NCI-H510A treated with DMSO at 0.1 percent for 48 hours (cell line): ENCODE data around the gene LRRN2.
"Not testable (repeated sequence)": the region's sequence is repeated elsewhere in the genome, so short reads cannot be mapped to it uniquely, and the experiment has no call there.

Source experiments
- DNase-seq: peaks from one replicate; lab custom pipeline; 2025; lab: John Stamatoyannopoulos, UW

LRRN2 gene

DNA sequence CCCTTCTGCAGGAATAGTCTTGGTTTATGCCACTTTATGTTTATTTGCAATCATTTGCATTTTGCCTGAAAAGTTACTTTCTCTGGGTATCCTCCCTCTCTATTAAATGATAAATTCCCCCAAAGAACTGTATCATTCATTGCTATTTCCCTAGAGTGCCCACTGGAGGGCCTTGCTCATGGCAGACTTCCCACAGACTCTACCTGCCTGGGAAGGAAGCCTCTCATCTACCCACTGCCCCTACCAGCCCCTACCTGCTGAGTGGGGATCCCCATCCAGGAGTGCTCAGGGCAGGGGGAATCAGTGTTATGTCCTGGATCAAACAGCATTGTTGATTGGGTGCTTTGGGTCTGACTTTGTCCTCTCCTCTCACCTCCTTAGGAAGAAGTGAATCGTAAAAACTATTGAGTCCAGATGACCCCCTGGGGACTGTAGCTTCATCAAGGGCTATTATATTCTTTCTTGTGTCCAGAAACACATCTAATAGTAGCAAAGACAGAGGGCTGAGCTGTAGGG lies 6.8 kb upstream of the LRRN2 start:
- DNase-seq: no peak

GRCh38 chr1:204691328-204691730 lies 5.8 kb upstream of the LRRN2 start:
- DNase-seq: not testable (repeated sequence)

- DNase-seq: no peak
Measured at GRCh38 chr1:204688776-204689175, 3.2 kb upstream of the LRRN2 start.

- no peak for DNase-seq
Measured at GRCh38 chr1:204688007-204688406, 2.5 kb upstream of the LRRN2 start.

- DNase-seq: no peak
Measured at GRCh38 chr1:204684571-204685235, 835 bp downstream of the LRRN2 start.

DNA sequence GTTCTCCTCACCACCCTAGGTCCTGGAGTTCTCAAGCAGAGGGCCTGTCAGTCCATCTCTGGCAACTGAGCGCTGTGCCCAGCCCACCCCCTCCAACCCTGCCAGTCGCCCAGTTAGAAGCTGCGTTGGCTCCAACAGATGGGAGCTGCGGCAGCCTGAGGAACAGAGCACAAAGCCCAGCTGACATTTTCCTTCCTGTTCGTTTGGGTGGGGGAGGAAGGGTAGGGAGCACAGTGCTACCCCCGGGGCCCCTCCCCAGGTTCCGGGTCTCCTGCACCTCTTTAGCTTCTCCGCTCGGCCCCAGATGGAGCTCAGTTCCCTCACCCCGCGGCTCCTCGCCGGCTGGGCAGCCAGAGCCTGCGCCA lies 1.4 kb downstream of the LRRN2 start:
- no peak for DNase-seq

- no peak for DNase-seq
Measured at GRCh38 chr1:204683284-204684205, 2.0 kb downstream of the LRRN2 start.

DNA sequence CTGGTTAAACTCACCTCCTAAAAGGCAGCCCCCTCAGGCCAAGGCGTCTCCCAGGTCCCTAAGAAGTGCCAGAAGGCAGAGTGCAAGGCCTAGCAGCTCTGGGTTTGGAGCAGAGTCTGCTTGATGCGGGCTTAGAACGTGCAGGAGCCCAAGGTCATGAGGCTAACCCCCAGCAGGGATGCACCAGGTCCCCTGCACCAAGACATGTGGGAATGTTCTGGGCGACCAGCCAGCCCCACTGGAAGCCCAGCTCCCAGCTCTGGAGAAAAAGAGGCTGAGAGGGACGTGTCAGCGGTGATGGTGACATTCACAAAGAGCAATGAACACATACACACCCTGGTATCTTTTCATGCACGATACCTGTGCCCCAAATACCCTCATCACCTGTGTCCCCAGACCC lies 5.1 kb downstream of the LRRN2 start:
- DNase-seq: no peak

DNA sequence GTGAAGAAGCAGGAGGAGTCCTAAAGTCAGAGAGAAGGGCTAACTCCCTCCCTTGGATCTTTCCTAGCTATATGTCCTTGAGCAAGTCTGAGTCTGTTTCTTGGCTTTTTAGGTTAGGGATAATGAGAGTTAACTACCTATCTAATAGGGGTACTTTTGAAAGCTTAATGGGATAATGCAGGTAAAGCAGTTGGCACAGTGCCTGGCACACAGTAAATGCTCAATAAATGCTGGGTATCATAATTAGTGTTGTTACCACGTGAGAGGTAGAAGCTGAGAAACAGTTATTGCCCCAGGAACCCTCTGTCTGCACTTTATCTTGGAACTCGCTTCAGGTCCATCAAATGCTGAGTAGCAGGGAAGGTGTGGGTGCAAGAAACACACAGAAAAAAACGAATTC lies 5.5 kb downstream of the LRRN2 start:
- DNase-seq: no peak

GRCh38 chr1:204678721-204679475 lies 6.6 kb downstream of the LRRN2 start:
- DNase-seq: no peak

- no peak for DNase-seq
Measured at GRCh38 chr1:204677864-204678263, 7.7 kb downstream of the LRRN2 start.

- DNase-seq: no peak
Measured at GRCh38 chr1:204676043-204676442, 9.5 kb downstream of the LRRN2 start.

GRCh38 chr1:204673909-204674649 lies 11.5 kb downstream of the LRRN2 start:
- peak; percentile 20 for DNase-seq

- DNase-seq: no peak
Measured at GRCh38 chr1:204673209-204673608, 12.3 kb downstream of the LRRN2 start.

DNA sequence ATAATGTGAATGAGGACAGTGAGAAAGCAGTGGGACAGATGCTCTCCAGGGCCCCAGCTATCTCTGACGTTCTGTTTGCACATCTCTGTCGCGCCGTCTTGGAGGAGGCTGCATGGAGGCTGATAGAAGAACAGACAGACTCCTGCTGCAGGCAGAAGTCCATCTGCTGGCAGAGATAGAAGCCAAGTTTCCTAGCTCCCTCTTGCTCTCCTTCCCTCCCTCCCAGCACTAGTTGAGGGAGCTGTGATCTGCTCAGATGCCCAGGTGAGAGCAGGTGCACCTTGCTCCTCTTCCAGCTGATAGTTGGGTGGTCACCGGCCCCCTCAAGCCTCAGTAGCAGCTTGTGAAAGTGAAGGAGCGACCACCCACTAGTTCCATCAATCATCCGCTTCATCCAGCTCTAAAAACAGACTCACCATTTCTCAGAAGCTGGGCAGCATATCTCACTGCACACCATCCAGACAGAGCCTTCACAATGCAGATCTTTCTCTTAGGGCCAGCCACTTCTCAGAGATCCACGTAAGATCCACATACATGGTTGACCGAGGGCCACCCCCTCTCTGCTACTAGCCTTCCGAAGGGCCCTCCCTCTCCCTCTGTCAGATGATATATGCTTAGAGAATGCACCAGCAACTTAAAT lies 12.9 kb downstream of the LRRN2 start:
- DNase-seq: no peak

DNA sequence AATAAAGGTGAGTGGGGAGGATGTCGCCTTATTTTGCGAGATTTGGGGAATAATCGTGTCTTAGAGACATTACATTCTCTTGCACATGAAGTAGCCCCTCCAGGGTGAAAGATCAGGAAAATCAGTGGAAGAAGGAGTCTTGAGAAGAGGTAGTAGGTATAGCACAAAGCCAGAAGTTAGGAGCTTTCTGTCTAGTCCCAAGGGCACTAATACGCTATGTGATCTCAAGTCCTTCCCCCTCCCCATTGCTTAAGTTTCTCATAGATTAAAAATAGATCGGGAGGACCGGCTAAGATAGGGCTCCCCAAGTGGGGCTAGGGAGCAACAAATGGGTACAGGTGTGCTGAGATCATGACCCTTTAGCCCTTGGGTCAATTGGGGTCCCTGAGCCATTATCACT lies 13.5 kb downstream of the LRRN2 start:
- DNase-seq: no peak

GRCh38 chr1:204670152-204670927 lies 15.2 kb downstream of the LRRN2 start:
- no peak for DNase-seq

- no peak for DNase-seq
Measured at GRCh38 chr1:204669579-204669978, 16.0 kb downstream of the LRRN2 start.

GRCh38 chr1:204664384-204664651 lies 21.2 kb downstream of the LRRN2 start:
- no peak for DNase-seq

DNA sequence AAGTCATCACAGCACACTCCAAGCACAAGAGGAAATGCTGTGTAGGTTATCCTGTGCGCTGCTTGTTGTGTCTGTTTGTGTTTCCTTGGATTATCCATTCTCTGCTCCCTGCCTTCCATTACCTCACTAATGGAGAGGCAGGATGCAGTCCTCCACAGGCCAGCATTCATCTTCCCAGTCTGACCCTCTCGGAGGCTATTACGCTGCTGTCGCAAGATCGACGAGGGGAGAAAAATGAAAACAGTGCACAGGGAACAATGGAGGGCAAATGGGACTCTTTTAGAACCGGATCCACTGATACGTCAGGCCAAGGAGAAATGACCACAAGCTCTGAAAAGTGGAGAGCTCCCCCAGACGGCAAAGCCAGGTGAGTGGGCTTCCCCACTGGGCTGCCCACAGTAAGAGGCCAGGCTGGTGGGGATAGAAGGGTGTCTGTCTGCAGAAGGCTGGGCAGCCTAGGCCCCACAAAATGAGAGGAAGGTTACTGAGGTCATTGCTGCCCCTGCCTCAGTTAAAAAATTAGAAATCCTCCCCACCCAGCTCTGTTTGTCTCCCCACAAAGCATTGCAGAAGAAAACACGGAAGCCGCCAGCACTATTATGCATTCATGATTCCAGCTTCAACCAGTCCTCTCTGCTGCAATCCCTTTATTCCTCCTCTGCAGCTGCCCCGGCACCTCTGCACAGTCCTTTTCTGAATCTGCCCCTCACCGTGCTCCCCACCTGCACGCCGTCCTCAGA lies 21.7 kb downstream of the LRRN2 start:
- no peak for DNase-seq
